SK-N-SH treated with all-trans-retinoic acid at 6 μM for 48 hours (cell line): ENCODE results near the gene RASSF1.

ENCODE experiments used
- ATAC-seq: fragments of 200-7000 bp; cut with Tn5 transposase; 3 replicates; pipeline ENCODE4 v1.9.1; 2020; ENCODE audit warnings: mild to moderate bottlenecking, moderate library complexity
- ARNTL ChIP-seq: fragments of 450-650 bp; formaldehyde crosslinking; IDR thresholded peaks from 2 replicates; pipeline ENCODE4 v1.5.0; 2020; ENCODE audit warnings: low read depth, mild to moderate bottlenecking, moderate library complexity, borderline replicate concordance
- BACH2 ChIP-seq: fragments of 250-450 bp; sonication (Bioruptor Pico); IDR thresholded peaks from 2 replicates; pipeline ENCODE4 v1.9.0; 2021; ENCODE audit warnings: mild to moderate bottlenecking, borderline replicate concordance
- CREB5 ChIP-seq: fragments of 250-450 bp; sonication (Bioruptor Pico); IDR thresholded peaks from 2 replicates; pipeline ENCODE4 v1.5.1; 2020; ENCODE audit warnings: low read depth, mild to moderate bottlenecking, moderate library complexity
- CSDC2 ChIP-seq: fragments of 250-450 bp; sonication (Bioruptor Pico); IDR thresholded peaks from 2 replicates; pipeline ENCODE4 v1.5.0; 2020; ENCODE audit warnings: mild to moderate bottlenecking, moderate library complexity
- CSRNP3 ChIP-seq: fragments of 250-450 bp; sonication (Bioruptor Pico); IDR thresholded peaks from 2 replicates; pipeline ENCODE4 v1.5.1; 2021; ENCODE audit warnings: mild to moderate bottlenecking, moderate library complexity
- ESRRG ChIP-seq: fragments of 250-450 bp; sonication (Bioruptor Pico); IDR thresholded peaks from 2 replicates; pipeline ENCODE4 v1.6.1; 2021; ENCODE audit warnings: mild to moderate bottlenecking
- GLIS3 ChIP-seq: fragments of 250-450 bp; sonication (Bioruptor Pico); IDR thresholded peaks from 2 replicates; pipeline ENCODE4 v1.5.0; 2020; ENCODE audit warnings: mild to moderate bottlenecking, moderate library complexity
- ISL1 ChIP-seq: fragments of 250-450 bp; sonication (Bioruptor Pico); IDR thresholded peaks from 2 replicates; pipeline ENCODE4 v2.1.2; 2022; ENCODE audit warnings: mild to moderate bottlenecking, moderate library complexity
- OSR1 ChIP-seq: fragments of 250-450 bp; sonication (Bioruptor Pico); IDR thresholded peaks from 2 replicates; pipeline ENCODE4 v1.8.0; 2022; ENCODE audit warnings: moderate library complexity, mild to moderate bottlenecking, inconsistent platforms
- PATZ1 ChIP-seq: fragments of 250-450 bp; sonication (Bioruptor Pico); IDR thresholded peaks from 2 replicates; pipeline ENCODE4 v1.8.0; 2020; ENCODE audit warnings: mild to moderate bottlenecking, moderate library complexity, borderline replicate concordance
- PPARA ChIP-seq: fragments of 250-450 bp; sonication (Bioruptor Pico); IDR thresholded peaks from 2 replicates; pipeline ENCODE4 v1.5.0; 2020; ENCODE audit warnings: mild to moderate bottlenecking, borderline replicate concordance
- SNAI2 ChIP-seq: fragments of 250-450 bp; sonication (Bioruptor Pico); IDR thresholded peaks from 2 replicates; pipeline ENCODE4 v1.5.0; 2020; ENCODE audit warnings: mild to moderate bottlenecking, moderate library complexity
- TCF4 ChIP-seq: fragments of 250-450 bp; sonication (Bioruptor Pico); IDR thresholded peaks from 2 replicates; pipeline ENCODE4 v1.8.0; 2021; ENCODE audit warnings: mild to moderate bottlenecking, moderate library complexity, borderline replicate concordance
- TOX ChIP-seq: fragments of 250-450 bp; sonication (Bioruptor Pico); IDR thresholded peaks from 2 replicates; pipeline ENCODE4 v1.8.0; 2021; ENCODE audit warnings: mild to moderate bottlenecking, moderate library complexity, borderline replicate concordance
- ZC3H10 ChIP-seq: fragments of 250-450 bp; sonication (Bioruptor Pico); IDR thresholded peaks from 2 replicates; pipeline ENCODE4 v1.5.1; 2021; ENCODE audit warnings: mild to moderate bottlenecking, moderate library complexity
- ZNF565 ChIP-seq: fragments of 450-650 bp; formaldehyde crosslinking; conservative IDR thresholded peaks from 2 replicates; pipeline ENCODE4 v1.5.0; 2020; ENCODE audit warnings: low read depth, mild to moderate bottlenecking, moderate library complexity
- ZNF70 ChIP-seq: fragments of 450-650 bp; formaldehyde crosslinking; IDR thresholded peaks from 2 replicates; pipeline ENCODE4 v1.5.0; 2020; ENCODE audit warnings: mild to moderate bottlenecking, moderate library complexity
- ZNF8 ChIP-seq: fragments of 450-650 bp; formaldehyde crosslinking; IDR thresholded peaks from 2 replicates; pipeline ENCODE4 v1.5.0; 2020; ENCODE audit warnings: mild to moderate bottlenecking, moderate library complexity
- TF ChIP-seq, protein P1 (sequence below): fragments of 250-450 bp; sonication (Bioruptor Pico); IDR thresholded peaks from 2 replicates; pipeline ENCODE4 v1.5.0; 2020; ENCODE audit warnings: mild to moderate bottlenecking, moderate library complexity

Gene RASSF1

GRCh38 chr3:50374363-50375257, 34.0 kb upstream of the RASSF1 start (continued):
- no peak for TF ChIP-seq CREB5 (CRISPR knock-in tag)
- TF ChIP-seq PATZ1 (CRISPR knock-in tag) = no peak
- TF ChIP-seq BACH2 = no peak
- no peak for TF ChIP-seq PPARA
- no peak for TF ChIP-seq ARNTL
- TF ChIP-seq OSR1 (CRISPR knock-in tag) = no peak
- TF ChIP-seq, all 23 proteins: peak for 0

GRCh38 chr3:50373146-50374051, 32.8 kb upstream of the RASSF1 start:
- TF ChIP-seq OSR1 (CRISPR knock-in tag) (no peak), ZNF70 (CRISPR knock-in tag) (no peak), GLIS3 (CRISPR knock-in tag) (no peak), CSRNP3 (CRISPR knock-in tag) (no peak), BACH2 (no peak), TOX (CRISPR knock-in tag) (no peak), CREB5 (CRISPR knock-in tag) (no peak), ZC3H10 (CRISPR knock-in tag) (no peak), ARNTL (no peak), SNAI2 (CRISPR knock-in tag) (no peak), ZNF565 (CRISPR knock-in tag) (no peak)
- TF ChIP-seq, protein P1, sequence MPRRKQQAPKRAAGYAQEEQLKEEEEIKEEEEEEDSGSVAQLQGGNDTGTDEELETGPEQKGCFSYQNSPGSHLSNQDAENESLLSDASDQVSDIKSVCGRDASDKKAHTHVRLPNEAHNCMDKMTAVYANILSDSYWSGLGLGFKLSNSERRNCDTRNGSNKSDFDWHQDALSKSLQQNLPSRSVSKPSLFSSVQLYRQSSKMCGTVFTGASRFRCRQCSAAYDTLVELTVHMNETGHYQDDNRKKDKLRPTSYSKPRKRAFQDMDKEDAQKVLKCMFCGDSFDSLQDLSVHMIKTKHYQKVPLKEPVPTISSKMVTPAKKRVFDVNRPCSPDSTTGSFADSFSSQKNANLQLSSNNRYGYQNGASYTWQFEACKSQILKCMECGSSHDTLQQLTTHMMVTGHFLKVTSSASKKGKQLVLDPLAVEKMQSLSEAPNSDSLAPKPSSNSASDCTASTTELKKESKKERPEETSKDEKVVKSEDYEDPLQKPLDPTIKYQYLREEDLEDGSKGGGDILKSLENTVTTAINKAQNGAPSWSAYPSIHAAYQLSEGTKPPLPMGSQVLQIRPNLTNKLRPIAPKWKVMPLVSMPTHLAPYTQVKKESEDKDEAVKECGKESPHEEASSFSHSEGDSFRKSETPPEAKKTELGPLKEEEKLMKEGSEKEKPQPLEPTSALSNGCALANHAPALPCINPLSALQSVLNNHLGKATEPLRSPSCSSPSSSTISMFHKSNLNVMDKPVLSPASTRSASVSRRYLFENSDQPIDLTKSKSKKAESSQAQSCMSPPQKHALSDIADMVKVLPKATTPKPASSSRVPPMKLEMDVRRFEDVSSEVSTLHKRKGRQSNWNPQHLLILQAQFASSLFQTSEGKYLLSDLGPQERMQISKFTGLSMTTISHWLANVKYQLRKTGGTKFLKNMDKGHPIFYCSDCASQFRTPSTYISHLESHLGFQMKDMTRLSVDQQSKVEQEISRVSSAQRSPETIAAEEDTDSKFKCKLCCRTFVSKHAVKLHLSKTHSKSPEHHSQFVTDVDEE (CRISPR knock-in tag) = no peak
- no peak for ATAC-seq

DNA sequence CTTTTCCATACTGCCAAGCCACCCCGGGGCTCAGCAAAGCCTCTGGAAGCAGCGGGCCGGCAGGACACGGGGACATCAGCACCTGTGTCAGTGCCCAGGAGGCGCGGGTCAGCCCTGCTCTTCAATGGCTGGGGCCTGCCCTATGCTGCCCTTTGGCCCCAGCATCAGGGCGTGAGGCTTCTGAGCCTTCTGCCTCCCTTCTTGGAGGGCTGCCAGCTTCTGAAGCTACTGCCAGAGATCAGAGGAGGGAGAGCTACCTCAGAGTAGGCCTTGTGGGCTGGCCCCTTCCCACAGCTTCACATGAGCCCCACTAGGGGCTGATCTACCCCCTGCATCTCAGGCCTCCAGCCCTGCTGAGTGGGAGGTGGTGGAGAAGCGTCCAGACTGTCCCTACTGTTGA, 31.7 kb upstream of the RASSF1 start:
- peak; percentile 3; the same call in 2 of the 3 replicates for ATAC-seq
- TF ChIP-seq GLIS3 (CRISPR knock-in tag) (no peak), ISL1 (CRISPR knock-in tag) (no peak), PATZ1 (CRISPR knock-in tag) (no peak), SNAI2 (CRISPR knock-in tag) (no peak), ESRRG (CRISPR knock-in tag) (no peak), TCF4 (CRISPR knock-in tag) (no peak), BACH2 (no peak), CSDC2 (CRISPR knock-in tag) (no peak), ZNF8 (CRISPR knock-in tag) (no peak), ARNTL (no peak), ZNF565 (CRISPR knock-in tag) (no peak)
- TF ChIP-seq, protein P1 (CRISPR knock-in tag) = no peak
